OCI-LY1 (cell line): Measurements from ENCODE around the gene SYNE1.

ENCODE experiments used
- CTCF ChIP-seq: fragments of 200-600 bp; sonication (generic), shearing (Covaris generic); IDR thresholded peaks from 2 replicates; pipeline ENCODE4 v1.5.1; 2017; ENCODE audit warnings: mild to moderate bottlenecking, antibody characterized with exemption, low read length, moderate library complexity, mixed read lengths
- EZH2 ChIP-seq: fragments of 200-600 bp; sonication (generic), shearing (Covaris generic); IDR thresholded peaks from 2 replicates; pipeline ENCODE4 v1.8.0; 2017; ENCODE audit warnings: borderline replicate concordance, mixed run types, mild to moderate bottlenecking, antibody characterized with exemption, low read length, moderate library complexity, mixed read lengths

- TF ChIP-seq CTCF (no peak), EZH2 (no peak)
These were observed 174.0 kb downstream of the SYNE1 start for GRCh38 chr6:152463164-152463563.
